Activated naive CD4-positive, alpha-beta T cell (primary cell): ENCODE data around the gene KDM4B.

Source experiments
- DNase-seq, 4 experiments: peaks; one replicate each; lab custom pipeline; 2025; lab: John Stamatoyannopoulos, UW

Gene KDM4B

DNA sequence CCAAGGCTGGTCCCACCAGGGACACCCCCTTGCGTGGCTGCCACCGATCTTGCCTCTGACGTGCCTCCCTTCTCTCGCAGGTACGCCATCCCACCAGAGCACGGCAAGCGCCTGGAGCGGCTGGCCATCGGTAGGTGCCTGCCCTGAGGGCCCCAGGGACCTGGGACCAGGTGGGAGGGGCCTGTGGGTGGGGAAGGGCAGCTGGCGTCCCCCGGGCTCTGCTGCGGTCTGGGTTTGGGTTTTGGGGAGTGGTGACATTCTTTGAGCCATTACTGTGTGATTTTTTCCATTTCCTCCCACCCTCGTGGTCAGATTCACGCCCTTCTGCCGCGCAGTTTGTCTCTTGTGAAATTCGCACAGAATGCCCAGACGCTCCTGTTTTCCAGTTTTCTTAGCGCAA lies 102.0 kb downstream of the KDM4B start:
- no peak for DNase-seq

DNA sequence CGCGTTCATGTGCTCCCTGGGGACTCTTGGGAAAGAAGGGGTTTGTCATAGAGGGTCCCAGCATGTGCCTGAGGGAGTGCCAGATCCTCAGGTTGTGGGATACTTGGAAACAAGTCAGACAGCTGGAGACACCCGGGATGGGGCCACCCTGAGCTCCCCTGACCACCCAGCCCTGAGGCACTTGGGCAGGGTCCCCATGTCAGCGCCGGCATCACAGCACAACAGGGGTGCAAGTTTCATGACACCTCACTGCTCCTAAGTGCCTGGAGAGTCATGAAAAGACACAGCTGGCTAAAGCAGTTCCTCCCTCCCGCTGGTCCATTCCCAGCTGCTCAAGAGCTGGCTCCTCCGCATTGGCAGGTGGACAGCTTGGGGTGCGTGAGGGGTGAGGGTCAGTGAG lies 102.7 kb downstream of the KDM4B start:
- DNase-seq, result no peak

GRCh38 chr19:5072115-5072514 lies 103.2 kb downstream of the KDM4B start:
- DNase-seq, result no peak

GRCh38 chr19:5073153-5073844 lies 104.4 kb downstream of the KDM4B start:
- no peak for DNase-seq

- DNase-seq, result no peak
Observed at GRCh38 chr19:5074407-5074806, 105.5 kb downstream of the KDM4B start.

- DNase-seq, result no peak
Observed at GRCh38 chr19:5074830-5075394, 106.0 kb downstream of the KDM4B start.

GRCh38 chr19:5075597-5075996 lies 106.7 kb downstream of the KDM4B start:
- no peak for DNase-seq

- no peak for DNase-seq
Observed at GRCh38 chr19:5076440-5077208, 107.7 kb downstream of the KDM4B start.

GRCh38 chr19:5077209-5077515 lies 108.2 kb downstream of the KDM4B start:
- DNase-seq, result no peak

DNA sequence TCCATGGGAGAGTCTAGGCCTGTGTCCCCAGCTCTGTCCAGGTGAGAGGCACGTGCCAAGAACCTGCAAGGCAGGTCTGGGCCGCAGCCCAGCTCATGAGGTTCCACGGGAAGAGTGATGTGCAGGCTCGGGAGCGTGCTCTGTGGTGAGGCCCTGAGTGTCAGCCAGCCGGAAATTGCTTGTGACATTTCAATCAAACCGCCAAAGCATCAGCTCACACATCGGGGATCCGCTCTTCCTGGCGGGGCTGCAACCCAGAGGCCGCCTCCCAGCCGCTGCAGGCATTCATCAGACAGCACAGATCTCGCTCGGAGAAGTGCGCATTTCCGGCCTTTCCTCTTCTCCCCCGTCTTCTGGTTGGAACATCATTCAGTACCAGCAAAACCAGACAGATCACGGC lies 109.3 kb downstream of the KDM4B start:
- DNase-seq, result no peak

GRCh38 chr19:5078666-5079065 lies 109.8 kb downstream of the KDM4B start:
- no peak for DNase-seq

DNA sequence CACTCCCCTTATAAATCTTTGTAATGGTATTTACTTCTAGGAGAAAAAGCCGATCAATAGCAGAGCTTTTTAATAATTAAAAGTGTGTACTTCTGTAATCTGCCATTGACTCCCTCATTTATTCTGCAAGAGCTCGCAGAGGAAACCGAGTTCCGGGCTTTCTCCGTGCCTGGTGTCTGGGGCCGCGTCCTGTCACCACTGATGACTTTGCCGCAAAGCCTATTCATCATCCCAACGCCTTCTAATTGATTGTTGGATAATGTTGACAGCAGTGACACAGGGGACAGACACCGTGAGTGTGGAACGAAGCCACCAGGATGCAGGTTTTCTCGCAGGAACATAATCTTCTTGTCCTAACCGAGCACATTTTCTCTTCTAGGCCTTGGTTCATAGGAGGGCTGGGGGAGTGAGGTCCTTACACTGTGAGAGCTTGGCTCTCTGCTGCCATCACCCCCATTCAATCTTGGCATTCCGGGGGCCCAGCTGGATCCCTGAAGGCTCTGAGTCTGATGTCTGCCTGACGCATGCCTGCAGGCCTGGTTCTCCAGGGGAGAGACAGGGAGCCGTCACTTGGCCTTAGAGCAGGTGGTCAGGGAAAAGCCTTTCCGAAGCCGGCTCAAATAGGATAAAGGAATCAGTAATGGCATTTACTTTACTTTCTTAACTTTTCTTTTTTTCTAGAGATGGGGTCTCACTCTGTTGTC lies 110.3 kb downstream of the KDM4B start:
- DNase-seq, result no peak

DNA sequence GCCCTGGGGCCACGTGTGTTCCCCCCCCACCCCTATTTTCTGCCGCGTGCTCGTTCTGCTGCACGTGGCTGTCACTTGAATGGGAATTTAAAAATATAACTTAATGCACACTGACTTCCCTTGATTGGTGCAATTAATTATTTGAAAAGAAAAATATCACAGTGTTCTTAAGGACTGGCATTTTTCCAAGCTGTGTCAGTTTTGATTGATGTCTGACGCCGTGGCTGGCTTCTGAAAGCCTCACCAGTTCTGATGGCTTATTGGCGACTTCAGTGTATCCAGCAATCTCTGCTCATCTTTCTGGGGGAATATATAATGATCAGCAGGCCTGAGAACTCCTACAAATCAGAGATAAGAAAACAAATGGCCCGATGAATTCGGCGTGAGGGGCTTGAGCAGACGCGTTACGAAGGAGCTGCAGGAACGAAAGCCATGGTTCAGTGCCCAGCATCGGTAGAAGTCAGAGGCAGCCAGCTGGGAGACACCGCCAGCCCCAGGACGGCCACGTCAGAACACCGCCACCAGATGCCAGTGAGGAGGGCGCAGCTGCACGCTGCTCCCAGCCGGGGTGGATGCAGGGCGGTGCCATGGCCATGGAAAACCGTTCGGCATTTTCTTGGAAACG lies 111.2 kb downstream of the KDM4B start:
- DNase-seq, result no peak

DNA sequence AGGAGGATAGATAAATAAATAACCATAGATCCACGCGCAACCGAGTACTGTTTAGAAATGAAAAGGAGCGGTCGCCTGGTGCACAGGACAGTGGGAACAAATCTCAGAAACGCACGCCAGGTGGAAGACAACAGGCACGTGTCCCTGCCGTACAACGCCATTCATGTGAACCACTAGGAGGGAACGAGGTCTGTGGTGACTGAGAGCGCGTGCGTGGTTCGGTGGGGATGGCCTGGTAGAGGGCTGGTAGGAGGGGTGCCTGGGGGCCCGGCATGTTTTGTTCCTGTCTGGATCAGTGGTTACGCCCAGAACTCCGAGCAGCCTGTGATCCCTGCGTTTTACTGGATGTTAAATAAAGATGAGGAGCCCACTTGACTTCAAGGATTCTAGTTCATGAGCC lies 111.9 kb downstream of the KDM4B start:
- DNase-seq, result no peak

GRCh38 chr19:5081443-5082161 lies 112.7 kb downstream of the KDM4B start:
- DNase-seq, result no peak

- DNase-seq, result no peak
Observed at GRCh38 chr19:5083547-5083965, 114.6 kb downstream of the KDM4B start.

- DNase-seq, result no peak
Observed at GRCh38 chr19:5085566-5085965, 116.7 kb downstream of the KDM4B start.

- DNase-seq, result no peak
Observed at GRCh38 chr19:5086230-5086629, 117.3 kb downstream of the KDM4B start.

DNA sequence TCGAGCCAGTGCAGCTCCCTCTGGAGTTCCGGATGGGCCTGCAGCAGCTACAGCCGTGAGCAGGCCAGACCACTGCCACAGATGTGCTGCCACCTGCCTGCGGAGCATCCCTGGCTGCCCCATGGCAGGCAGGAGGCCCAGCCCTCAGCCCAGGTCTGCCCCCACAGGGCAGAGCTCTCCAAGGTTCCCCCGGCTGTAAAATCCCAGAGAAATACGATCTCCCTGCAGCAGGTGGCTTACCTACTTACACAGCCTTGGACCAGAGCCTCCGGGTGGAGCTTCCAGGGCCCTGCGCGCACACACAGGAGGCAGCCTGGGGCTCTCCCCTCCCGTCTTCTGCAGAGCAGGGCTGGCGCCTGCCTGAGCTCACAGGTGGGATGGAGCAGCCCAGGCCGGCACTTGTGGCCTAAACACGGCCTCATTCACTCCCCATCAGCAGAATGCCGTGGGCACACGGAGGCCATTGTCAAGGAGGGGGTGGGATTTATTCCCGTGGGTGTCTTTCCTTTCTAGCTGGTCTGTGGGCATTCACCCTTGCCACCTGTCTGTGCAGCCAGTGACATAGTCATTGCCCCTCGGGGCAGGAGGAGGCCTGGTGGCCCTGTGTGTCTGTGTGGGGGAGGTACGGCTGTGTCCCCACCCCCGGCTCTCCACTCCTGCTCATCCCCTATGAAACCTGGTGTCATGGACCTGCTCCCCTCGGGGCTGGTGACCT lies 118.0 kb downstream of the KDM4B start:
- no peak for DNase-seq

DNA sequence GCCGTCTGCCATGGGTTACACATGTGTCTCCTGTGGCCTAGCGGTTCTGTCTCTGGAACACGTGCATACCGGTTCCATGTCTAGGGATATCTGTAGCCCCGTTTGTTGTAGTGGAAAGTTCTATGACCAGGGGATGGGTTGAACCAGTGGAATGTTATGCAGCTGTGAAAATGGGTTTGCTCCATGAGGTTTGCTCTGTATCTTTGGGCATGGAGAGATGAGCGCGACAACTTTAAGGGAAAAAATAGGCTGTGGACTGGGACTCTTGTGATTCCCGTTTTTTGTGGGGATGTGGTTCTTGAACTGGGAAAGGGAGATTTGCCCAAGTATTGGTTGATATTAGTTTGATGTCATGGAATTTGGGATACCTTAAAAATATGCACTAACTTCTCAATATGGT lies 120.4 kb downstream of the KDM4B start:
- DNase-seq, result no peak

GRCh38 chr19:5090465-5091017 lies 121.6 kb downstream of the KDM4B start:
- no peak for DNase-seq
